Esophagus muscularis mucosa (tissue), 3 donors: Measurements from ENCODE around the gene IL10.

Source experiments
- EP300 ChIP-seq: sonication (generic); formaldehyde crosslinking; IDR thresholded peaks from one replicate; pipeline ENCODE4 v1.6.1; 2017; ENCODE audit warnings: antibody characterized with exemption
- TF ChIP-seq, protein P1 (sequence below), 3 experiments: fragments of 200-600 bp in 2 of 3; fragments of 450-650 bp in 1 of 3; sonication (generic) in 2 of 3; IDR thresholded peaks; one replicate each; pipeline ENCODE4 v1.5.1; 2017 to 2019; ENCODE audit warnings: antibody characterized with exemption in 3 of 3, mild to moderate bottlenecking in 2 of 3, moderate library complexity in 1 of 3

DNA sequence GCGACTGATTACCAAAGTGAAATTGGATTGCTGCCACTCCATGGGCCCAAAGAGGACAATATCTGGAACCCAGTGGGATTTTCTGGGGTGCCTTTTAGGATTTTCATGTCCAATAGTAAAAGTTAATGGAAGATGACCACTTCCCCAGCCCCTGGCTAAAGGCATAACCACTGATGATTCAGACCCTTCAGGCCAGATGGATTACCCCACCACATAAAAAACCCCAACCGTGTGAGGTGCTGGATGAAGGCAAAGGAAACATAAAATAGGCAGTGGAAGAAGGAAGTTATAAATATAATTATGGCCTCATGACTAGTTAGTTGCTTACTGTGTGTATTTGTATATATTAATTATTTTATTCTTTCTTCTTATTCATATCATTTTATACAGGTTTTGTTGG is 40.2 kb upstream of the IL10 start:
- TF ChIP-seq, protein P1, sequence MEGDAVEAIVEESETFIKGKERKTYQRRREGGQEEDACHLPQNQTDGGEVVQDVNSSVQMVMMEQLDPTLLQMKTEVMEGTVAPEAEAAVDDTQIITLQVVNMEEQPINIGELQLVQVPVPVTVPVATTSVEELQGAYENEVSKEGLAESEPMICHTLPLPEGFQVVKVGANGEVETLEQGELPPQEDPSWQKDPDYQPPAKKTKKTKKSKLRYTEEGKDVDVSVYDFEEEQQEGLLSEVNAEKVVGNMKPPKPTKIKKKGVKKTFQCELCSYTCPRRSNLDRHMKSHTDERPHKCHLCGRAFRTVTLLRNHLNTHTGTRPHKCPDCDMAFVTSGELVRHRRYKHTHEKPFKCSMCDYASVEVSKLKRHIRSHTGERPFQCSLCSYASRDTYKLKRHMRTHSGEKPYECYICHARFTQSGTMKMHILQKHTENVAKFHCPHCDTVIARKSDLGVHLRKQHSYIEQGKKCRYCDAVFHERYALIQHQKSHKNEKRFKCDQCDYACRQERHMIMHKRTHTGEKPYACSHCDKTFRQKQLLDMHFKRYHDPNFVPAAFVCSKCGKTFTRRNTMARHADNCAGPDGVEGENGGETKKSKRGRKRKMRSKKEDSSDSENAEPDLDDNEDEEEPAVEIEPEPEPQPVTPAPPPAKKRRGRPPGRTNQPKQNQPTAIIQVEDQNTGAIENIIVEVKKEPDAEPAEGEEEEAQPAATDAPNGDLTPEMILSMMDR (IDR thresholded peaks at IDR 0.05): no peak
- TF ChIP-seq EP300: no peak
